ENCODE data around the gene GALNT17.
"Not testable (repeated sequence)": the region's sequence is repeated elsewhere in the genome, so short reads cannot be mapped to it uniquely, and the experiment has no call there.

The GALNT17 gene

DNA sequence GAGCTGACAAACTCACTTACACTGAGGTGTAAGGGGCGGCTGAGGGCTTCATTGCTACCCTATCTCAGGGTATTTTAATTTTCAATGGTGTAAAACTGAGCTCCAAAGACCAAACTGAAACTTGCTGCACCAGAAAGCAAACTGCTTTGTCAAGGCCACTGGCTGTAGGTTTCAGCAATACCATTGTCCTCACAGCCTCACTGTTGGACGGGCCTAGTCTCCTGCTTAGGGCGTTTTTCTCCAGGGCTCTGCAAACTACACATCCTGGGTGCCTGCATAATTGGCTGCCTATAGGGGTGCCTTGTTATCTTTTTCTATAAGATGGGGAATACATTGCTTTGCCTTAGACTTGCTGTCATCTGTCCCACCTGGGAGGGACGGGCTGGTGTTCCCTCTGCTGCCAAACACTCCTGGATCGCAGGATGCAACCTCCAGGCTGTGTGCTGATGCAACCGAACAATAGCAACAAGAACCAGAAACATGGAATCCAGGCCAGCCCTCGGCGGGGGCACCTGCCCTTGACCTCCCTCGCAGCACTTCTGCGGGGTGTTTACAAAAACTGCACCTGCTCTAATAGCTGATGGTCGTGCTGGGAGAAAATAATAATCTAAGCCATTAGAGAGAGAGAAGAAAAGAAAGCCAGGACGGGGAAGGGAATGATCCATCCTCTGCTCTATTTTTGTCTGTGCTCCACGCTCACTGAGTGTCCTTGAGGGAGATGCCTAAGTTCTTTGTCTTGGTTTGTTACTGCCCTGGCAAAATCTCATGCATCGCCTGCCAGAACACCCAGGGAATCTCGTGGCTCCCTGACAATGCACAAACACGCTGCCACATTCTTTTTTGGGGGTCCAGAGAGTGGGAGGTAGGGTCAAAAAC, 104.5 kb downstream of the GALNT17 start:
- DNase-seq (ENCODE audit: low read depth): no peak

- no peak for DNase-seq (ENCODE audit: low read depth)
These were observed 106.0 kb downstream of the GALNT17 start for GRCh38 chr7:71237945-71238344.

DNA sequence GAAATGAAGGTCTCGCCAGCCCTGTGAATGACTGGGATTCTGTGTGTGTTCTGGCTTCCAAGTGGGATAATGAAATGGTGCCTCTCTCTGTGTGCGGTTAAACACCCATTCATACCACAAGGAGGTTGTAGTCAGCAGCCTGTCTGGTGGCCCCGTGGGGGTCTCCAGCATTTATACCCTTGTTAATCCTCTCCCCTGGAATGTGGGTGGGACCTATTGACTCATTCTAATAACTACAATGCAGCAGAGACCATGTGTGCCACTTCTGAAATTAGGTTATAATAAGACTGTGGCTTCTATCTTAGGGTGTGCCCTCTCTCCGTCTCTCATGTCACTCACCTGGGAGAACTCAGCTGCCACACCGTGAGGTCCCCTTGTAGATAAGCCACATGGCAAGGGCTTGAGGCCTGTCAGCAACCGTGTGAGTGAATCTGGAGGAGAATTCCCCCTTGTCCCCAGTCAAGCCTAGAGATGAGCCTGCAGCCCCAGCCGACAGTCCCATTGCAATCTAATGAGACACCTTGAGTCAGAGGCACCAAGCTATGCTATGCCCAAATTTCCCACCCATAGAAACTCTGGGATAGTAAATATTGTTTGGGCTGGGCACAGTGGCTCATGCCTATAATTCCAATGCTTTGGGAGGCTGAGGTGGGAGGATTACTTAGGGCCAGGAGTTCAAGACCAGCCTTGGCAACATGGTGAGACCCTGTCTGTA, 106.8 kb downstream of the GALNT17 start:
- DNase-seq (ENCODE audit: low read depth): no peak

GRCh38 chr7:71239586-71240268, 107.8 kb downstream of the GALNT17 start:
- no peak for DNase-seq (ENCODE audit: low read depth)

- no peak for DNase-seq (ENCODE audit: low read depth)
These were observed 111.9 kb downstream of the GALNT17 start for GRCh38 chr7:71243736-71244410.

- DNase-seq (ENCODE audit: low read depth): no peak
These were observed 113.1 kb downstream of the GALNT17 start for GRCh38 chr7:71245038-71245437.

DNA sequence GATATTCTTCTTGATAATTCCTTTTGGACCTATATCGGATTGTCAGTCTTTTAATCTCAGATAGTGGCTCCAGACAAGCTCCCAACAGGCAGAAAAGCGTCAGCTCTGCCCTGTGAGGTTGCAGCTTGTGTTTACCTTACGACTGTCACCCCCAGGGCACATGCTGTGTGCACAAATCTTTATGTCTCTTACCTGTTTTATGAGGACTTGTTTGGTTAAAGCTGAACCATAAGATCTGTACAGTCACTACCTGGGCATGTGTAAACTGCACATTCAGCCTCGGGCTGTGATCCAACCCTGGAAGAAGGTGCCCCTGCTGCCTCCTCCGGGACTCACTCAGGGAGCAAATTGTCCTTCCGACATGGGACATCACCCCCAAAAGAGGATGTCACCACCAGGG, 119.8 kb downstream of the GALNT17 start:
- DNase-seq (ENCODE audit: low read depth): no peak

DNA sequence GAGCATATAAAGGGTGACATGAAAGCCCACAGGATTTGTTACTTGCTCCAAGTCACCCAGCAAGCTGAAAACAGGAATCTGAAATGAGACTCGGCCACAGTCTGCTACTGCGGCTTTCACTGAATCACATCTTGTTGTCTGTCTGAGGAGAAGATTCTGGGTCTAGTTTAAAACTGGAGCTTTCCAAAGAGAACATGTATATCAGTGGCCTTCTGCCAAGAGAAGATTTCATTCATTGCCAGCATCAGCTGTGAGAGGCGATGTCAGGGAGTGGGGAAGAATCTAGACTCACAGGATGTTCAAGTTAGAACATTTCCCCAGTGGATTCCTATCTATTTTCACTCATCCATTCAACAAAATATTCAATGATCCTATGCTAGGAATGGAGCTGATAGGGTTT, 122.8 kb downstream of the GALNT17 start:
- no peak for DNase-seq (ENCODE audit: low read depth)

DNA sequence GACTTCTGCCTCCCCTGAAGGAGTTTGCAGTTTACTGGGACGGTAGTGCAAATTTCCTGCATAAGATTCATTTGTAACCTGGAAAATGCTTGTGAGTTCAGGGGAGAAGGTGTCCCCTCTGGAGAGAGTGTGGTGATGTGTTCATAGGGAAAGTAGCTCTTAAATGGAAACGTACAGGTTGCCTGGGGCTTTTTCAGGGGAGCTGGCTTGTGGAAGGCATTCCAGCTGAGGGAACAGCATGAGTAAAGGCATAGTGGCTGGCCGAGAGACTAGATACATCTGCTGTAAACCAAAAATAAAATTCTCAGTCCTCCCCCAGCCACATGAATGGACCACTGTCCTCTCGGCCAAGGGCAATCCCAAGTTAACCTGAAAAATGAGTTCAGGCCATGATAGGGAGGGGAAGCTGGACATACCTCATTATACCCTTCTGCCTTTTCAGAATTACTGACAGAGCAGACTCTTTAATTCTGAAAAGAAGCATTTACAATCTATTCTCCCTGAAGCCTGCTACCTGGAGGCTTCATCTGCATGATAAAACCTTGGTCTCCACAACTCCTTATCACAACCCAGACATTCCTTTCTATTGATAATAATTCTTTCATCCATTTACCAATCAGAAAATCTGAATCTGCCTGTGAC, 123.7 kb downstream of the GALNT17 start:
- DNase-seq (ENCODE audit: low read depth): no peak

DNA sequence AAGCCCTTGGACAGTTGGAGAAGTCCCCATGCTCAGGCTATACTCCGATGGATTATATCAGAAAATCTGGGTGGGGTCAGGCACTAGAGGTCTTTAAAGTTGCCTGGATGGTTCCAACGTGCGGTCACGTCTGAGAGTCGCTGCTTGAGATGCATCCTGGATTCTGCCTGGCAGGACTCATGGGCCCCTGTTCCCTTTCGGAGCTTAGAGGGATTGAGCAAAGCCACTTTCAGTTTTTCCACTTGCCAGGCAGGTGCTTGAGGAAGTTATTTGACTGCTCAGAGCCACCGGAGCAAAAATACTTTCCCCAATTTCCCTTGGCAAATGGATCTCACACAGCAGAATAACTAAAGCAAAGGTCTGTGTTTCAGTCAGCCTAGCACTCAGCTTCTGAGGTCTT, 129.1 kb downstream of the GALNT17 start:
- no peak for DNase-seq (ENCODE audit: low read depth)

- not testable (repeated sequence) for DNase-seq (ENCODE audit: low read depth)
These were observed 130.9 kb downstream of the GALNT17 start for GRCh38 chr7:71262834-71263233.

GRCh38 chr7:71264005-71264404, 132.1 kb downstream of the GALNT17 start:
- DNase-seq (ENCODE audit: low read depth): no peak

GRCh38 chr7:71266912-71267311, 135.0 kb downstream of the GALNT17 start:
- no peak for DNase-seq (ENCODE audit: low read depth)

GRCh38 chr7:71267734-71268469, 136.0 kb downstream of the GALNT17 start:
- no peak for DNase-seq (ENCODE audit: low read depth)

GRCh38 chr7:71270558-71270957, 138.6 kb downstream of the GALNT17 start:
- no peak for DNase-seq (ENCODE audit: low read depth)

GRCh38 chr7:71271203-71271602, 139.3 kb downstream of the GALNT17 start:
- no peak for DNase-seq (ENCODE audit: low read depth)

GRCh38 chr7:71272509-71273490, 140.9 kb downstream of the GALNT17 start:
- no peak for DNase-seq (ENCODE audit: low read depth)

DNA sequence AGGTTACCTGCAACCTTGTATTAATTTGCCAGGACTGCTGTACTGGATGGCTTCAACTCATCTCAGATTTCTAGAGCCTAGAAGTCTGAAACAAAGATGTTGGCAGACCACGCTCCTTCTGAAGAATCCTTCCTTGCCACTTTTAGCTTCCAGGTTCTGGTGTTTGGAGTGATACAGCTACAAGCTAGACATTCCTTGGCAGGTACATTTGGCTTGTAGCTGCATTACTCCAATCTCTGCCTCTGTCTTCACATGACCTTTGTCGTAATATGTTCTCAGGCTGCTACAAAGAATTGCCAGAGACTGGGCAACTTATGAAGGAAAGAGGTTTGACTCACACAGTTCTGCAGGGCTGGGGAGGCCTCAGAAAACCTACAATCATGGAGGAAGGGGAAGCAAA, 146.3 kb downstream of the GALNT17 start:
- no peak for DNase-seq (ENCODE audit: low read depth)

DNA sequence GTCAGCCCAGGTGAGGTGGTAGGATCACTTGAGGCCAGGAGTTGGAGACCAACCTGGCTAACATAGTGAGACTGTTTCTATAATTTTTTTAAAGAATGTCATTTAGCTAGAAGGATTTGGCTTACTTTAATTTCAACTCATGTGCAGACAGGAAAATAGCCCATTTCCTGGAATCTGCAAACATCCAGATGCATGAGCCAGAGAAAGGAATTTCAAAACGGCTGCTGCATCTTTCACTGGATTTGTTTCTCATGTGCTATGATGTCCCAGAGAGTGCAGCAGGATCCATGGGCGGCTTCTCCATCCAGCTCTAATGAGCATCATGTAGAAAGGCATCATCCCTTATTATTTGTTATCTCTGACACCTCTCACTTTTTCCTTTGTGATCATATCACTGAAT, 149.3 kb downstream of the GALNT17 start:
- no peak for DNase-seq (ENCODE audit: low read depth)

- no peak for DNase-seq (ENCODE audit: low read depth)
These were observed 151.9 kb downstream of the GALNT17 start for GRCh38 chr7:71283802-71284201.
